Fibroblast of mammary gland (primary cell): ENCODE measurements around the gene FYCO1.

Experiments used
- DNase-seq: peaks from one replicate; pipeline ENCODE4 v3.0.0-alpha.2; 2010; ENCODE audit warnings: low read depth
- H3K4me3 ChIP-seq: 2 replicates; pipeline ENCODE4 v1.5.1; 2011; ENCODE audit warnings: low read depth, mild to moderate bottlenecking, low read length, moderate library complexity; ENCODE audit not compliant: control insufficient read depth
- TF ChIP-seq, protein P1 (sequence below): conservative IDR thresholded peaks from 2 replicates; pipeline ENCODE4 v1.5.1; 2011; ENCODE audit warnings: low read depth, low read length, inconsistent platforms; ENCODE audit not compliant: control insufficient read depth, insufficient read depth

FYCO1 gene

DNA sequence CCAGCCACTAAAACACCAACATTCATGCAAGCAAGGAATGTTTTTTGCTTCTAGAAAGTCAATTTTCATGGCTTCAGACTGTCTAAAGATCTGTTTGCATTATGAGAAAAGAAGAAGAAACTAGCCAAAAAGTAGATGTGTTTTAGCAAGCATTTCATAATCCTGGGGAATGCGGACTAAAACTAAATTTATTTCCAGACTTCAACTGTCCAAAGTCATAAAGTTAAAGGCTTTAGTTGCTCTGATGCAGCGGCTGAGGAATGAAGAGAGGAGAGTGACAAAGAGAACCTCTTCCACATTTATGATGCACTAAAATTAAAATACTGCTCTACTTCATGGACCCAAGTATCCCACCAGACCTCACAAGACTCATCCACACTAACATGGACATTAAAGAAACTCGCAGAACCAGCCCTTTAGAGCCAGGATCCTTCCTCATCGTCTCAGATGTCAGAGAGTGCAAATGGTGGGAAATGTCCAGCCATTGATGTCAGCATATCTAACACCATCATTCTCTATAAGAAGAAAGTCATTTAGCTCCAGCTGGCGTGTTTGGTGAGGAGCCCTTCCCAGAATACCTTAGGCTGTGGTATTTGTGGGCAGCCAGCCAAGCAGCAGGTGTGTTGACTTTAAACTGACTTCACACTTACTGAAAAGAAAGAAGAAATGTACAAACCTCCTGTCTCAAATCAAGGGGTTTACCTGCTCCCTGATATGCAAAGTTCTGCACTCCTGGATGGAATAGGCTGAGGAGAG, 17.4 kb downstream of the FYCO1 start:
- no peak for DNase-seq
- TF ChIP-seq, protein P1, sequence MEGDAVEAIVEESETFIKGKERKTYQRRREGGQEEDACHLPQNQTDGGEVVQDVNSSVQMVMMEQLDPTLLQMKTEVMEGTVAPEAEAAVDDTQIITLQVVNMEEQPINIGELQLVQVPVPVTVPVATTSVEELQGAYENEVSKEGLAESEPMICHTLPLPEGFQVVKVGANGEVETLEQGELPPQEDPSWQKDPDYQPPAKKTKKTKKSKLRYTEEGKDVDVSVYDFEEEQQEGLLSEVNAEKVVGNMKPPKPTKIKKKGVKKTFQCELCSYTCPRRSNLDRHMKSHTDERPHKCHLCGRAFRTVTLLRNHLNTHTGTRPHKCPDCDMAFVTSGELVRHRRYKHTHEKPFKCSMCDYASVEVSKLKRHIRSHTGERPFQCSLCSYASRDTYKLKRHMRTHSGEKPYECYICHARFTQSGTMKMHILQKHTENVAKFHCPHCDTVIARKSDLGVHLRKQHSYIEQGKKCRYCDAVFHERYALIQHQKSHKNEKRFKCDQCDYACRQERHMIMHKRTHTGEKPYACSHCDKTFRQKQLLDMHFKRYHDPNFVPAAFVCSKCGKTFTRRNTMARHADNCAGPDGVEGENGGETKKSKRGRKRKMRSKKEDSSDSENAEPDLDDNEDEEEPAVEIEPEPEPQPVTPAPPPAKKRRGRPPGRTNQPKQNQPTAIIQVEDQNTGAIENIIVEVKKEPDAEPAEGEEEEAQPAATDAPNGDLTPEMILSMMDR = no peak
- no peak overlapping the region for H3K4me3 ChIP-seq

DNA sequence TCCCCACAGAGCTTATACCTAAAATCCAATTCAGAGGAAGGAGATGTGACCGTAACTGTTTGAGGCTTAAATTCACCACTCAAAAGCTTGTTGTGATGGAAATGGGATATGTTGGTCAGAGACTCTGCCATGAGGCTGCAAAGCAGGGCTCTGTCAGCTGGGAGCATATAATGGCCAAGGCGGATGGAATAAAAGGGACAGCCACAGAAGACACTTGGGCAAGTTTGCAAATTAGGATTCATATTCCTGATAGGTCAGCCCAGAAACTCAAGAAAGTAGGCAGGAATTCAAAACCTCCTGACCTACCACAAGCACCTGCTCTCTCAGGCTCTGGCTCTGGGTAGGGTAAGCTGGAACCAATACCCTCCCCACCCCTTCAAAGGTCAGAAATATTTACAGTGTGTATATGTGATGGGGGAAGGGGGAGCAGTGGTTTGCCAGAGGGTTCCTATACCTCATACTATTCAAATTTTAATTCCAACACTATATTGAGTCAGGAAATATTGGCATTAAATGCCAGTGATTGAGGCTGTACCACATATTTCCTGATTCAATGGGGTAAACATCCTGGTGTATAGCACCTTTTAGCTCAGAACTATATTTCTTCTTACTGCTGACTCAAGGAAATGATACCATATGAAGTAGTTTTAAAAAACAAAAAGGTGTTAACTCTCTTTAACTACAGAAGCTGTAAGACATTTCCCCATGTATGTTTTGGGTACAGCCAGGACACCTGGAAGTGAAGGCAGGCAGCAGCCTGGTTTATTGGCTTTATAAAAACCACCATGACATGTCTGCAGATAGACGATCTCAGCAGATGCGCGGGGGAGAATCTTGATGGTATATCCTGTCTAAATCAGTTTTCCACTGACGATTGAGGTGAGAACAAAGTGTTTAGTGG, 19.2 kb downstream of the FYCO1 start:
- TF ChIP-seq, protein P1 = no peak
- H3K4me3 ChIP-seq = no peak overlapping the region
- DNase-seq = no peak

DNA sequence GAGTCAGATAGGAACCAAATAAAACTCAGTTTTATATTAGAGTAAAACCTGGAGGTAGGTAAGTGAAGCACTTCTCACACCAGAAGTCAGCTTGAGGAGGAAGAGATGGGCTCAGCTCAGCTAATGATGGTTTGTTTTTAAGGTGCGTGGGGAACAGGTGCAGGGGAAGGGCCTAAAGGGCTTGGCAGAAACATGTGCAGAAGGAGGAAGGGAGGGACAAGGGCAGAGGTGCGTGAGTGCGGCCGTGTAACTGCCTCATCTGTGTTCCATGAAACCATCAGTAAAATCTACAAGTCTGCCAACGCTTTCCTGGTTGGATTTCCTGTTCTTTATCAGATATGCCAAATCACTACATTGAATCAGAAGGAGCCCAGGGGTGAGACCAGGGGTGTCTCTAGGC, 19.9 kb downstream of the FYCO1 start:
- TF ChIP-seq, protein P1 = no peak
- no peak for DNase-seq
- H3K4me3 ChIP-seq = no peak overlapping the region

DNA sequence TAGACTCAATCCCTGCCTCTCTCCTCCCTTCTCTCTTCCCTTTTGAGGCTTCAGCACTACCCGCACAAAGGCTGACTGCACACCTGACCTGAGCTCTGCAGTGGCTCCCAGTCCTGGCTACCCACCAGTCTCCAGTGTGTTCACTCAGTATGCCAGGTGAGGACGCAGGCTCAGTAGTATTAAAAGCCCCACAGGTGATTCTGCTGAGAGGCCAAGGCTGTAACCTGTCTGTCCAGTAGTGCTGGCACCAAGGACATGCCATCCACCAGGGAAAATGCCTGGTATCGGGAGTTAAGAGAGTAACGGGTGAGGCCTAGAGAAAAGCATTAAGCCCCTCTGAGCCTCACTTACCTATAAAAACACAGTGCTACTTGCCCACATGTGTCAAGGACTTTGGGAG, 20.9 kb downstream of the FYCO1 start:
- no peak overlapping the region for H3K4me3 ChIP-seq
- no peak for DNase-seq
- TF ChIP-seq, protein P1 = no peak

DNA sequence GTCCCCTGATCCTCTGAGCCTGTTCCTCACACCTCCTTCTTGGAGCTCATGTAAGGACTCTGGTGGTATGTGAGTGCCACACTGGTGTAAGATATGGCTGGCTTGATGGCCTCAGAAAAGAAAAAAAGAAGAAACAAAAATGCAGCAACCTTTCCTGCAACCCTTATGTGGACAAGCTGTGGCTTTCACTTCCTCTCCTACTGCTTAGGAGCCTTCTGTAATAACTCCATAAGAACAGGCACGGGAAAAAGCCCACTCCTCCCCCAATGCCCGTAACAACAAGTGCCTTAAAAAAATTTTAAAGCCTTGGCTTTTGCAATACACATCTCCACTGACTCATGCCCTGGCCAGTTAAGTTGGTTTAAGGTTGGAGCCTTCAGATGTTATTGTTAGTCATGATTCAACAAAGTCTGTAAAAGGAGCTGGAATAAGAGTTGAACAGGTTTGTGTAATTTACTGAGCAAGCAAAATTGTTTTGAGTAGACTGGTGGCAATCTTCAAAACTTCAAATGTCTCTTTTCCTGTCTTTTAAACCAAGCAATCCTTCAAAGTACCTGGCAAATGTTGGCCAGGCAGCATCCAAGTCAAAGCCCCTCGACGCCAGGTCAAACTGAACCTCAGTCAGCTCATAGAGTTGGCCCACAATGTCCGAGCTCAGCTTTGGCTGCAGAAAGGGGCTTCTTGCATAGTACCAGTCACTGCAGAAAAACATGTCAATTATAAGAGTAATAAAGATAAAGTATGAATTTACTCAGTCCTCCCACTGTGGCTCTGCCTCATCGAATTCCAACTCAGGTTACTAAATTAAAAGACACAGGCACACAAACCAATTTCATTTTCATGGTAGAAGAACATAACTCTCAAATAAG, 22.9 kb downstream of the FYCO1 start:
- TF ChIP-seq, protein P1 = no peak
- peak; percentile 93 for DNase-seq
- no peak overlapping the region for H3K4me3 ChIP-seq

DNA sequence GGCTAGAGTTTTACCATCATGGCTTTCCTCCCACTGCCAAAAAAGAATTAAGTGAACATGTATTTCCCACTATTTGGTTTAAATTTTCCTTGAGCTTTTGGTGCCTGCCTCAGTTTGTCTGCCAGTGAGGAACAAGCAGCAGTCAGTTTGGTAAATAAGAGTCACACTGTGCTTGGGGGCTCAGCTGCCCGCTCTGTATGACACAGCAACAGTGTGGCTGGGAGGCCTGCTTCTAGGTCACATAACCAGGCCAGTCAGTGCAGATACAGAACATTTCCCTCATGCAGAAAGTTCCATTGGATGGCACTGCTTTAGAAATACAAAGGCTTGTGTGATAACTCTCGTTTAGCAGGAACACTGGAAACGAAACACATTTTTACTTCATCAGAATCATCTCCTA, 25.7 kb downstream of the FYCO1 start:
- TF ChIP-seq, protein P1 = no peak
- no peak for DNase-seq
- no peak overlapping the region for H3K4me3 ChIP-seq
